ENCODE results near the gene UQCRC1.
"Not testable (repeated sequence)": the region's sequence is repeated elsewhere in the genome, so short reads cannot be mapped to it uniquely, and the experiment has no call there.

UQCRC1 gene

DNA sequence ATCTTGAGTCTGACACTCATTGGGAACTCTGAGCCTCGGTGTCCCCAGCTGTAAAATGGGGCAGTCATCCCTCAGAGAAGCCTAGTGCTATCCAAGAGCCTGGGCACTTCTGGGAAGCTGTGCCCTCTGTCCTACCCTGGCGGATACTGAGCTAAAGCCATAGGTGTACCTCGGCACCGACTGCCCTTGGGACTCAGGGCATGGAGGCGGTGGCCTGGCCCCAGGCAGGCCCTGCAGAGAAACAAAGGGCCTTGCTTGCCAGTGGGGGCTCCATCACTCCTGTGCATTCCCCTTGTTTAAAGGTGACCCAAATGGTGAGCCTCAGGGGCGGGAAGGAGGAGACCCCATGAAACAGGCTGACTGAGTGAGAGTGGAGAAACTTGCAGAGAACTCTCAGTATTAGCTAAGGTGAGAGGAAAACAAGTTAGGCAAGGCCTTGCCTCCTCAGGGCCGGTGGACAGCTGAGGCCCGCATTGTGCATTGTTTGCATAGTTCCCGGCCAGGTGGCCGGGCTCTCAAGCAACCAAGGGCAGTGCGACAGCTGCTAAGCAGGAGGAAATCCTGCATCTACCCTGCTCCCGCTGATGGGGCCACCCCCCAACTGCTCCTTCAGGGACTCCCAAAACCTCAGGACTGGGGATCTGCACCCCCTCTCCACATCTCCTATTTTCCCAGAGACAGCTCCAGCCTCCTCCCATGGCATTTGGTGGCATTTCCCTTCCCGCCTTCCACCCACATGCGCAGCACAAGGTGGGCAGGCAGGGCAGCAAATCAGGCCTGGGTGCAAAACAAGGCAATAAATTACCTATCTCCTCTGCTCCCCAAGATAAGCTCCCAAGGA is 57.1 kb downstream of the UQCRC1 start:
- ChIA-PET CTCF (interaction anchor here (0.6 to 3.0 kb wide), 5 partner anchors 27 to 395 kb away, joined by 3 to 15 read pairs (median 4); no protein-coding TSS in a partner anchor), POLR2A (no interaction called here)
- H3K36me3 ChIP-seq (ENCODE audit: control insufficient read depth in 2 of 2, insufficient read depth in 1 of 2, low read length in 2 of 2) = peaks cover 0 to under 1% of the 10 kb centered on the region in 2 experiments; a peak in 1 of 3 replicates
- H3K9me3 ChIP-seq (ENCODE audit: control insufficient read depth, insufficient read depth, low read depth, low read length) = no peaks in the 10 kb centered on the region
- no peak overlapping the region for H3K27ac ChIP-seq (ENCODE audit: extremely low read depth, low read depth, low read length)
- H3K4me3 ChIP-seq (ENCODE audit: low read depth, low read length) = no peak overlapping the region
- no peaks in the 10 kb centered on the region for H3K4me1 ChIP-seq (ENCODE audit: control insufficient read depth, insufficient read depth, low read length)
- TF ChIP-seq, protein P1, sequence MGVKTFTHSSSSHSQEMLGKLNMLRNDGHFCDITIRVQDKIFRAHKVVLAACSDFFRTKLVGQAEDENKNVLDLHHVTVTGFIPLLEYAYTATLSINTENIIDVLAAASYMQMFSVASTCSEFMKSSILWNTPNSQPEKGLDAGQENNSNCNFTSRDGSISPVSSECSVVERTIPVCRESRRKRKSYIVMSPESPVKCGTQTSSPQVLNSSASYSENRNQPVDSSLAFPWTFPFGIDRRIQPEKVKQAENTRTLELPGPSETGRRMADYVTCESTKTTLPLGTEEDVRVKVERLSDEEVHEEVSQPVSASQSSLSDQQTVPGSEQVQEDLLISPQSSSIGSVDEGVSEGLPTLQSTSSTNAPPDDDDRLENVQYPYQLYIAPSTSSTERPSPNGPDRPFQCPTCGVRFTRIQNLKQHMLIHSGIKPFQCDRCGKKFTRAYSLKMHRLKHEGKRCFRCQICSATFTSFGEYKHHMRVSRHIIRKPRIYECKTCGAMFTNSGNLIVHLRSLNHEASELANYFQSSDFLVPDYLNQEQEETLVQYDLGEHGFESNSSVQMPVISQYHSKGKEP (tag by site-specific recombination; IDR thresholded peaks at IDR 0.05) = no peak
- TF ChIP-seq ZFHX2 (tag by site-specific recombination; conservative IDR thresholded peaks at IDR 0.05) = no peak
- no peak for TF ChIP-seq ZNF843 (tag by site-specific recombination; IDR thresholded peaks at IDR 0.05)
- TF ChIP-seq TRIM28 (IDR thresholded peaks at IDR 0.05; ENCODE audit: borderline replicate concordance, low read length) = no peak
- peak; percentile 20; the same call in 1 of the 2 replicates for TF ChIP-seq EGR2 (tag by site-specific recombination; IDR thresholded peaks at IDR 0.05; ENCODE audit: low read depth)
- no peak for TF ChIP-seq ZNF707 (tag by site-specific recombination; IDR thresholded peaks at IDR 0.05)

DNA sequence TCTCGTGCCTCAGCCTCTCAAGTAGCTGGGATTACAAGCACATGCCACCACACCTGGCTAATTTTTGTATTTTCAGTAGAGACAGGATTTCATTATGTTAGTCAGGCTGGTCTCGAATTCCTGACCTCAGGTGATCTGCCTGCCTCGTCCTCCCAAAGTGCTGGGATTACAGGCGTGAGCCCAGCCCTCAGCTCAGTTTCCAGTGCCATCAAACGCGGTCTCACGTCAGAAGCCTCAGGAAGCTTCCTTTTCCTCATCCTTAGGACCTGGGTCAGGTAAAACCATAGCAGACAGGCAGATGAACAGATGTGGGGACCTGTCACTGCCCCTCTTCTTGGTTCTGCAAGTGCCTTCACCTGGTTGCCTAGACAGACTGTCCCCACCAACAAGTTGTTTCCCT is 57.8 kb downstream of the UQCRC1 start:
- POLR2A ChIA-PET; H3K27ac ChIP-seq (ENCODE audit: extremely low read depth, low read depth, low read length); H3K9me3 ChIP-seq (ENCODE audit: control insufficient read depth, insufficient read depth, low read depth, low read length); H3K4me1 ChIP-seq (ENCODE audit: control insufficient read depth, insufficient read depth, low read length); H3K36me3 ChIP-seq (ENCODE audit: control insufficient read depth in 2 of 2, insufficient read depth in 1 of 2, low read length in 2 of 2); H3K4me3 ChIP-seq (ENCODE audit: low read depth, low read length): not testable (repeated sequence)
- CTCF ChIA-PET = interaction anchor here (0.6 to 2.4 kb wide), 6 partner anchors 9 to 394 kb away, joined by 3 to 7 read pairs (median 4); no protein-coding TSS in a partner anchor
